Endothelial cell of umbilical vein (primary cell): ENCODE results near the gene MED12.

ENCODE experiments used
- CTCF ChIP-seq, 2 donors: IDR thresholded peaks; 1 replicate in 1 of 2; 2 replicates in 1 of 2; pipeline ENCODE4 v1.5.1; 2011; ENCODE audit warnings: low read length in 2 of 2, mild to moderate bottlenecking in 2 of 2, moderate library complexity in 2 of 2, control low read depth in 1 of 2, inconsistent platforms in 1 of 2, low read depth in 1 of 2; ENCODE audit not compliant: insufficient read depth in 1 of 2; ENCODE audit errors: extremely low read depth in 1 of 2
- JUN ChIP-seq: IDR thresholded peaks from 2 replicates; pipeline ENCODE4 v1.6.1; 2011; ENCODE audit warnings: borderline replicate concordance, low read depth; ENCODE audit not compliant: insufficient read length, insufficient read depth
- MYC ChIP-seq: IDR thresholded peaks from one replicate; pipeline ENCODE4 v1.6.1; 2011; ENCODE audit warnings: mild to moderate bottlenecking, low read depth, low read length
- POLR2A ChIP-seq: IDR thresholded peaks from 2 replicates; pipeline ENCODE4 v1.6.1; 2012; ENCODE audit warnings: low read depth, mild to moderate bottlenecking, control low read depth, low read length
- POLR2AphosphoS5 ChIP-seq: IDR thresholded peaks from 2 replicates; pipeline ENCODE4 v1.6.1; 2012; ENCODE audit warnings: low read depth, mild to moderate bottlenecking, control low read depth, low read length, moderate library complexity; ENCODE audit not compliant: insufficient read depth

- TF ChIP-seq CTCF (IDR thresholded peaks at IDR 0.05; ENCODE audit: extremely low read depth in 1 of 2, insufficient read depth in 1 of 2, low read depth in 1 of 2, low read length in 2 of 2) (no peak), POLR2A (no peak), MYC (no peak), JUN (no peak), POLR2AphosphoS5 (no peak)
These were observed 6.4 kb upstream of the MED12 start for GRCh38 chrX:71111921-71112431.
